Esophagus muscularis mucosa (tissue), 3 donors: ENCODE results near the gene PDS5A.

Experiments
- POLR2AphosphoS5 ChIP-seq, 2 donors: sonication (generic); formaldehyde crosslinking; IDR thresholded peaks; one replicate each; pipeline ENCODE4 v1.6.1; 2017; ENCODE audit warnings: antibody characterized with exemption in 2 of 2
- TF ChIP-seq, protein P1 (sequence below), 3 experiments: fragments of 200-600 bp in 2 of 3; fragments of 450-650 bp in 1 of 3; sonication (generic) in 2 of 3; IDR thresholded peaks; one replicate each; pipeline ENCODE4 v1.5.1; 2017 to 2019; ENCODE audit warnings: antibody characterized with exemption in 3 of 3, mild to moderate bottlenecking in 2 of 3, moderate library complexity in 1 of 3

DNA sequence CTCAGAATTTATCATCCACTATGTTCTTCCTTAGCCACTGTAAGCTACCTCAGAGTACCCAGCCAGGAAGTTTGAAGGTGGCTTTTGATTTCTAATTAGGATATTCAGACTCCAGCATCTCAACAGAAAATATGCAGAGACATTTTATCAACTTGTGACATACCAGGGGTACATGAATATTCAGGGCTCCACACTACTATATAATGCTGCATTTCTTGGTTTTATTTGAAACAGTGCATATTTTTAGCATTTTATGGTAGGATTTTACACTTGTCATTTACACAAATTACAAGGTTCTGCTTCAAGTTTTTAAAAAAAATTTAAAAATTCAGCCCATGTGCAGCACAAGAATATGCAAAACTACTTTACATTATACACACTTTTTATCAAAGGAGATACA, 155.0 kb downstream of the PDS5A start:
- TF ChIP-seq POLR2AphosphoS5 (IDR thresholded peaks at IDR 0.05): no peak
- TF ChIP-seq, protein P1, sequence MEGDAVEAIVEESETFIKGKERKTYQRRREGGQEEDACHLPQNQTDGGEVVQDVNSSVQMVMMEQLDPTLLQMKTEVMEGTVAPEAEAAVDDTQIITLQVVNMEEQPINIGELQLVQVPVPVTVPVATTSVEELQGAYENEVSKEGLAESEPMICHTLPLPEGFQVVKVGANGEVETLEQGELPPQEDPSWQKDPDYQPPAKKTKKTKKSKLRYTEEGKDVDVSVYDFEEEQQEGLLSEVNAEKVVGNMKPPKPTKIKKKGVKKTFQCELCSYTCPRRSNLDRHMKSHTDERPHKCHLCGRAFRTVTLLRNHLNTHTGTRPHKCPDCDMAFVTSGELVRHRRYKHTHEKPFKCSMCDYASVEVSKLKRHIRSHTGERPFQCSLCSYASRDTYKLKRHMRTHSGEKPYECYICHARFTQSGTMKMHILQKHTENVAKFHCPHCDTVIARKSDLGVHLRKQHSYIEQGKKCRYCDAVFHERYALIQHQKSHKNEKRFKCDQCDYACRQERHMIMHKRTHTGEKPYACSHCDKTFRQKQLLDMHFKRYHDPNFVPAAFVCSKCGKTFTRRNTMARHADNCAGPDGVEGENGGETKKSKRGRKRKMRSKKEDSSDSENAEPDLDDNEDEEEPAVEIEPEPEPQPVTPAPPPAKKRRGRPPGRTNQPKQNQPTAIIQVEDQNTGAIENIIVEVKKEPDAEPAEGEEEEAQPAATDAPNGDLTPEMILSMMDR (IDR thresholded peaks at IDR 0.05): no peak
